ENCODE data around the gene R3HDM2.
"Not testable (repeated sequence)": the region's sequence is repeated elsewhere in the genome, so short reads cannot be mapped to it uniquely, and the experiment has no call there.

R3HDM2 gene

GRCh38 chr12:57449375-57449774, 18.5 kb upstream of the R3HDM2 start:
- Mint-ChIP-seq H3K27ac (no peak overlapping the region), H3K4me3 (no peak overlapping the region), H3K27me3 (no peaks in the 10 kb centered on the region), H3K4me1 (ENCODE audit: low read depth) (peaks cover 5% of the 10 kb centered on the region), H3K36me3 (no peaks in the 10 kb centered on the region), H3K9me3 (ENCODE audit: low read depth) (no peaks in the 10 kb centered on the region)

GRCh38 chr12:57448669-57449068, 17.8 kb upstream of the R3HDM2 start:
- Mint-ChIP-seq H3K9me3 (ENCODE audit: low read depth) (no peaks in the 10 kb centered on the region), H3K27me3 (no peaks in the 10 kb centered on the region), H3K4me3 (no peak overlapping the region), H3K27ac (no peak overlapping the region), H3K4me1 (ENCODE audit: low read depth) (peaks cover 5% of the 10 kb centered on the region), H3K36me3 (no peaks in the 10 kb centered on the region)

GRCh38 chr12:57446292-57446960, 15.6 kb upstream of the R3HDM2 start:
- H3K27ac Mint-ChIP-seq = no peak overlapping the region
- peaks cover 3% of the 10 kb centered on the region for H3K27me3 Mint-ChIP-seq
- no peaks in the 10 kb centered on the region for H3K9me3 Mint-ChIP-seq (ENCODE audit: low read depth)
- no peaks in the 10 kb centered on the region for H3K4me1 Mint-ChIP-seq (ENCODE audit: low read depth)
- peaks cover 4% of the 10 kb centered on the region for H3K36me3 Mint-ChIP-seq
- no peak overlapping the region for H3K4me3 Mint-ChIP-seq

GRCh38 chr12:57444744-57445143, 13.9 kb upstream of the R3HDM2 start:
- Mint-ChIP-seq H3K27ac (no peak overlapping the region), H3K27me3 (peaks cover 3% of the 10 kb centered on the region), H3K4me3 (no peak overlapping the region), H3K36me3 (peaks cover 4% of the 10 kb centered on the region), H3K4me1 (ENCODE audit: low read depth) (no peaks in the 10 kb centered on the region), H3K9me3 (ENCODE audit: low read depth) (no peaks in the 10 kb centered on the region)

GRCh38 chr12:57444337-57444736, 13.5 kb upstream of the R3HDM2 start:
- H3K27ac Mint-ChIP-seq; H3K36me3 Mint-ChIP-seq; H3K4me3 Mint-ChIP-seq; H3K27me3 Mint-ChIP-seq; H3K4me1 Mint-ChIP-seq (ENCODE audit: low read depth); H3K9me3 Mint-ChIP-seq (ENCODE audit: low read depth): not testable (repeated sequence)

- H3K36me3 Mint-ChIP-seq = peaks cover 4% of the 10 kb centered on the region
- no peak overlapping the region for H3K27ac Mint-ChIP-seq
- H3K4me1 Mint-ChIP-seq (ENCODE audit: low read depth) = no peaks in the 10 kb centered on the region
- H3K27me3 Mint-ChIP-seq = peaks cover 3% of the 10 kb centered on the region
- H3K9me3 Mint-ChIP-seq (ENCODE audit: low read depth) = no peaks in the 10 kb centered on the region
- H3K4me3 Mint-ChIP-seq = no peak overlapping the region
These were observed 11.1 kb upstream of the R3HDM2 start for GRCh38 chr12:57441846-57442427.

- H3K27ac Mint-ChIP-seq; H3K9me3 Mint-ChIP-seq (ENCODE audit: low read depth); H3K27me3 Mint-ChIP-seq; H3K4me1 Mint-ChIP-seq (ENCODE audit: low read depth); H3K4me3 Mint-ChIP-seq; H3K36me3 Mint-ChIP-seq: not testable (repeated sequence)
These were observed 10.6 kb upstream of the R3HDM2 start for GRCh38 chr12:57441393-57441792.

GRCh38 chr12:57439762-57440266, 9.0 kb upstream of the R3HDM2 start:
- Mint-ChIP-seq H3K9me3 (ENCODE audit: low read depth) (no peaks in the 10 kb centered on the region), H3K27me3 (peaks cover 3% of the 10 kb centered on the region), H3K4me1 (ENCODE audit: low read depth) (peaks cover 5% of the 10 kb centered on the region), H3K36me3 (peaks cover 4% of the 10 kb centered on the region), H3K27ac (no peak overlapping the region), H3K4me3 (no peak overlapping the region)

- H3K4me3 Mint-ChIP-seq = no peak overlapping the region
- peaks cover 3% of the 10 kb centered on the region for H3K27me3 Mint-ChIP-seq
- no peak overlapping the region for H3K27ac Mint-ChIP-seq
- peaks cover 5% of the 10 kb centered on the region for H3K4me1 Mint-ChIP-seq (ENCODE audit: low read depth)
- no peaks in the 10 kb centered on the region for H3K9me3 Mint-ChIP-seq (ENCODE audit: low read depth)
- peaks cover 4% of the 10 kb centered on the region for H3K36me3 Mint-ChIP-seq
These were observed 7.6 kb upstream of the R3HDM2 start for GRCh38 chr12:57438400-57438799.

- Mint-ChIP-seq H3K36me3 (no peaks in the 10 kb centered on the region), H3K4me1 (ENCODE audit: low read depth) (peaks cover 17% of the 10 kb centered on the region), H3K9me3 (ENCODE audit: low read depth) (no peaks in the 10 kb centered on the region), H3K27me3 (no peaks in the 10 kb centered on the region), H3K27ac (no peak overlapping the region), H3K4me3 (peak overlapping the region; percentile 17)
These were observed 4.5 kb upstream of the R3HDM2 start for GRCh38 chr12:57435293-57435692.

GRCh38 chr12:57434517-57435223, 3.8 kb upstream of the R3HDM2 start, which contains the start of gene INHBC:
TSS of gene INHBC (plus strand) at chr12:57434784. CDS start at chr12:57434887, 103 bp downstream.
- H3K27me3 Mint-ChIP-seq = no peaks in the 10 kb centered on the region
- no peaks in the 10 kb centered on the region for H3K36me3 Mint-ChIP-seq
- no peak within 1 kb of the TSS for H3K27ac Mint-ChIP-seq
- H3K4me3 Mint-ChIP-seq = peak within 1 kb of the TSS; percentile 17
- H3K4me1 Mint-ChIP-seq (ENCODE audit: low read depth) = peaks cover 20% of the 10 kb centered on the region
- H3K9me3 Mint-ChIP-seq (ENCODE audit: low read depth) = no peaks in the 10 kb centered on the region

GRCh38 chr12:57433370-57433769, 2.5 kb upstream of the R3HDM2 start:
- no peaks in the 10 kb centered on the region for H3K27me3 Mint-ChIP-seq
- peaks cover 27% of the 10 kb centered on the region for H3K4me1 Mint-ChIP-seq (ENCODE audit: low read depth)
- no peak overlapping the region for H3K27ac Mint-ChIP-seq

GRCh38 chr12:57431654-57432188, 878 bp upstream of the R3HDM2 start:
- H3K4me1 Mint-ChIP-seq (ENCODE audit: low read depth) = peaks cover 36% of the 10 kb centered on the region
- H3K36me3 Mint-ChIP-seq = no peaks in the 10 kb centered on the region
- H3K27ac Mint-ChIP-seq = peak overlapping the region; percentile 98
- no peaks in the 10 kb centered on the region for H3K27me3 Mint-ChIP-seq
- H3K9me3 Mint-ChIP-seq (ENCODE audit: low read depth) = no peaks in the 10 kb centered on the region
- peak overlapping the region; percentile 93 for H3K4me3 Mint-ChIP-seq

More at GRCh38 chr12:57433370-57433769, 2.5 kb upstream of the R3HDM2 start:
- H3K36me3 Mint-ChIP-seq = no peaks in the 10 kb centered on the region
- no peaks in the 10 kb centered on the region for H3K9me3 Mint-ChIP-seq (ENCODE audit: low read depth)
- H3K4me3 Mint-ChIP-seq = no peak overlapping the region

GRCh38 chr12:57430112-57430930, 522 bp downstream of the R3HDM2 start:
- Mint-ChIP-seq H3K27me3 (no peaks in the 10 kb centered on the region), H3K4me1 (ENCODE audit: low read depth) (peaks cover 41% of the 10 kb centered on the region), H3K36me3 (no peaks in the 10 kb centered on the region), H3K4me3 (peak overlapping the region; percentile 99), H3K9me3 (ENCODE audit: low read depth) (no peaks in the 10 kb centered on the region), H3K27ac (peak overlapping the region; percentile 100)

All from activated naive CD8-positive, alpha-beta T cell (primary cell).